ENCODE data around the gene PTPRD.

Gene PTPRD

DNA sequence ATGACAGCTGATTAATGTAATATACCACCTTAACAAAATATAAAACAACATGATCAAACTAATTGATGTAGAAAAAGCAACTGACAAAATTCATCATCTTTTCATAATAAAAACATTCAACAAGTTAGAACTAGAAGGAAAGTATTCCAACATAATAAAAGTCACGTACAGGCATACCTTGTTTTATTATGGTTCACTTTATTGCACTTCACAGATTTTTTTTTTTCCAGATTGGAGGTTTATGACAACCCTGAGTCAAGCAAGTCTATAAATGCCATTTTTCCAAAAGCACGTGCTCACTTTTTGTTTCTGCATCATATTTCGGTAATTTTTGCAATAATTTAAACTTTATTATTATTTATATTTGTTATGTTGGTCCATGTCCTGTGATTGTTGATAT is 1120.3 kb downstream of the PTPRD start:
- TF ChIP-seq FOXP2 (optimal IDR thresholded peaks at IDR 0.05; ENCODE audit: borderline replicate concordance, extremely low read depth, extremely low read length, insufficient read depth) (no peak), TAF1 (IDR thresholded peaks at IDR 0.05; ENCODE audit: borderline replicate concordance, insufficient read depth, low read length) (no peak), POLR2AphosphoS5 (IDR thresholded peaks at IDR 0.05; ENCODE audit: low read depth, low read length) (no peak), SIN3A (IDR thresholded peaks at IDR 0.05; ENCODE audit: borderline replicate concordance, insufficient read depth, low read length) (no peak)
- TF ChIP-seq, protein P1, sequence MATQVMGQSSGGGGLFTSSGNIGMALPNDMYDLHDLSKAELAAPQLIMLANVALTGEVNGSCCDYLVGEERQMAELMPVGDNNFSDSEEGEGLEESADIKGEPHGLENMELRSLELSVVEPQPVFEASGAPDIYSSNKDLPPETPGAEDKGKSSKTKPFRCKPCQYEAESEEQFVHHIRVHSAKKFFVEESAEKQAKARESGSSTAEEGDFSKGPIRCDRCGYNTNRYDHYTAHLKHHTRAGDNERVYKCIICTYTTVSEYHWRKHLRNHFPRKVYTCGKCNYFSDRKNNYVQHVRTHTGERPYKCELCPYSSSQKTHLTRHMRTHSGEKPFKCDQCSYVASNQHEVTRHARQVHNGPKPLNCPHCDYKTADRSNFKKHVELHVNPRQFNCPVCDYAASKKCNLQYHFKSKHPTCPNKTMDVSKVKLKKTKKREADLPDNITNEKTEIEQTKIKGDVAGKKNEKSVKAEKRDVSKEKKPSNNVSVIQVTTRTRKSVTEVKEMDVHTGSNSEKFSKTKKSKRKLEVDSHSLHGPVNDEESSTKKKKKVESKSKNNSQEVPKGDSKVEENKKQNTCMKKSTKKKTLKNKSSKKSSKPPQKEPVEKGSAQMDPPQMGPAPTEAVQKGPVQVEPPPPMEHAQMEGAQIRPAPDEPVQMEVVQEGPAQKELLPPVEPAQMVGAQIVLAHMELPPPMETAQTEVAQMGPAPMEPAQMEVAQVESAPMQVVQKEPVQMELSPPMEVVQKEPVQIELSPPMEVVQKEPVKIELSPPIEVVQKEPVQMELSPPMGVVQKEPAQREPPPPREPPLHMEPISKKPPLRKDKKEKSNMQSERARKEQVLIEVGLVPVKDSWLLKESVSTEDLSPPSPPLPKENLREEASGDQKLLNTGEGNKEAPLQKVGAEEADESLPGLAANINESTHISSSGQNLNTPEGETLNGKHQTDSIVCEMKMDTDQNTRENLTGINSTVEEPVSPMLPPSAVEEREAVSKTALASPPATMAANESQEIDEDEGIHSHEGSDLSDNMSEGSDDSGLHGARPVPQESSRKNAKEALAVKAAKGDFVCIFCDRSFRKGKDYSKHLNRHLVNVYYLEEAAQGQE (IDR thresholded peaks at IDR 0.05; ENCODE audit: insufficient read depth in 1 of 2, low read depth in 2 of 2, low read length in 2 of 2) = no peak

DNA sequence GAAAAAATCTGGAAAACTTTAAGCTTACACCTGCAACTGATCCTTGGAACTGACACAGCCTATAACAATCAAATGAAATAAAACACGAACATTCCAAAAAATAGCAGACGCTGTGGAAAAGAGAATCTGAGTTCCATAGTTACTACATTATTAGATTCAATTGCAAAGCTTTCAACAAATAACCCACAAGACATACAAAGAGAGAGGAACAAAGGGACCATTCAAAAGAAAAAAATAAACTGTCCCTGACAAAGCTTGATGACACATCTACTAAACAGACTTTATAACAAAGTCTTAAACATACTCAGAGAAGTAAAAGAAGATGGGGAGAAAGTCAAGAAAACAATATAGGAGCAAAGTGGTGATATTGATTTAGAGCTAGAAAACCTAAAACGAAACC is 1123.6 kb downstream of the PTPRD start:
- TF ChIP-seq POLR2AphosphoS5 (IDR thresholded peaks at IDR 0.05; ENCODE audit: low read depth, low read length) = no peak
- TF ChIP-seq, protein P1 (IDR thresholded peaks at IDR 0.05; ENCODE audit: insufficient read depth in 1 of 2, low read depth in 2 of 2, low read length in 2 of 2) = no peak
- TF ChIP-seq TAF1 (IDR thresholded peaks at IDR 0.05; ENCODE audit: borderline replicate concordance, insufficient read depth, low read length) = no peak
- TF ChIP-seq SIN3A (IDR thresholded peaks at IDR 0.05; ENCODE audit: borderline replicate concordance, insufficient read depth, low read length) = no peak
- TF ChIP-seq FOXP2 (optimal IDR thresholded peaks at IDR 0.05; ENCODE audit: borderline replicate concordance, extremely low read depth, extremely low read length, insufficient read depth) = no peak

DNA sequence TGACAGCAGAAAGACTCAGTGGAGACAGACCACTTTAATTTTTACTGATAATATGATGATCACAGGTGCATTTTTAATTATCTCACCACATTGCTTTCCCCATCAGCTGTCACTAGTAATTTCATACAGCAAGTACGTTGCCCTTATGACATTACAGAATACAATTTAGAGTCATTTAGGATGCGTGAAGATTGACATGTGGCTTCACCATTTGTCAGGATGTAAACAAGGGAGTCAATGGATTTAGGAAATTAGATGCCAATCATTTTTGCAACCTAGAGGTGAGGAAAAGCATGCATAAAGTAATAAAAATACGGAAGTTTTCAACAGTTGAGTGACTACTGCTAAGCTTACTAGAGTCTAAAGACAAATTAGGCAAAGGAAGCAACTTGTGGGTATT is 1129.6 kb downstream of the PTPRD start:
- TF ChIP-seq, protein P1 (IDR thresholded peaks at IDR 0.05; ENCODE audit: insufficient read depth in 1 of 2, low read depth in 2 of 2, low read length in 2 of 2) = no peak
- TF ChIP-seq SIN3A (IDR thresholded peaks at IDR 0.05; ENCODE audit: borderline replicate concordance, insufficient read depth, low read length) (no peak), TAF1 (IDR thresholded peaks at IDR 0.05; ENCODE audit: borderline replicate concordance, insufficient read depth, low read length) (no peak), FOXP2 (optimal IDR thresholded peaks at IDR 0.05; ENCODE audit: borderline replicate concordance, extremely low read depth, extremely low read length, insufficient read depth) (no peak)

DNA sequence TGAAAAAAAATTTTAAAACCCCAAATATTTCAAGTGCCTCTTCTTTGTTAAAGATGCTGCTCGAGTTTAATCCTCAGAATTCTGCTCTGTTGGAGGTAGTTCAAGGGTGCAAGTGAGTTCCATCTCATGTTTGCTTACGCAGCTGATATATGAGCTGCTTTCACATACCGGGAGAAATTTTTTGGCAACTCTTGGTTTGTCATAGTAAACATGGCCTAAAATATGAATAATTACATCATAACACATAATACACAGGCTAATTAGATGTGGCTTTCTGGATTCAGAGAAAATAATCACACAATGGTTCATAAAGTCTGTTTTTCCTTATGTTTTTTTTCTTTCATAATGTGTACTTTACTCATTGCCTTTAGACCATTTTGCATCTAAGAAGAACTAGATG is 1134.1 kb downstream of the PTPRD start:
- TF ChIP-seq SIN3A (IDR thresholded peaks at IDR 0.05; ENCODE audit: borderline replicate concordance, insufficient read depth, low read length) = no peak
- TF ChIP-seq POLR2AphosphoS5 (IDR thresholded peaks at IDR 0.05; ENCODE audit: low read depth, low read length) = no peak
- TF ChIP-seq TAF1 (IDR thresholded peaks at IDR 0.05; ENCODE audit: borderline replicate concordance, insufficient read depth, low read length) = no peak
- TF ChIP-seq, protein P1 (IDR thresholded peaks at IDR 0.05; ENCODE audit: insufficient read depth in 1 of 2, low read depth in 2 of 2, low read length in 2 of 2) = no peak
- TF ChIP-seq FOXP2 (optimal IDR thresholded peaks at IDR 0.05; ENCODE audit: borderline replicate concordance, extremely low read depth, extremely low read length, insufficient read depth) = no peak

DNA sequence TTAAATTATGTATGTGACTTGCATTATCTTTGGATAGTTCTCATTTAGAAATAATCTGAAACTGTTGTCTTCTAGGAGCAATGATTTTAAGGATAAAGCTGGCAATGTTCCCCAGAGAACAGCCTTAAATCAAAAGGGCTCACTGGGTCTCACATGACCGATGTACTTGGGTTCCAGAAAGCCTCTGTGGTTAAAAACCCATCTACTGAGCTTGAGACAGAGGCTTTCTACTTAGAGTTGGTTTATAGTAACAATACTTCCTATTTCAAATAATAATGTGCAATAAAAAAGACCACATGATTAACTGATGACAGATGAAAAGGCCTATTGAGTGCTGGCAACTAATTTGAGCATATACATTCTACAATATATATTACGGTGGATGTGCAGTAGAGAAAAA is 1143.5 kb downstream of the PTPRD start:
- TF ChIP-seq TAF1 (IDR thresholded peaks at IDR 0.05; ENCODE audit: borderline replicate concordance, insufficient read depth, low read length) = no peak
- TF ChIP-seq, protein P1 (IDR thresholded peaks at IDR 0.05; ENCODE audit: insufficient read depth in 1 of 2, low read depth in 2 of 2, low read length in 2 of 2) = no peak
- TF ChIP-seq SIN3A (IDR thresholded peaks at IDR 0.05; ENCODE audit: borderline replicate concordance, insufficient read depth, low read length) = no peak
- TF ChIP-seq POLR2AphosphoS5 (IDR thresholded peaks at IDR 0.05; ENCODE audit: low read depth, low read length) = no peak
- no peak for TF ChIP-seq FOXP2 (optimal IDR thresholded peaks at IDR 0.05; ENCODE audit: borderline replicate concordance, extremely low read depth, extremely low read length, insufficient read depth)

Data from PFSK-1 (cell line).